ENCODE results near the gene SLC35G1.
A peak's percentile ranks its signal among the peaks of the same experiment; 100 is the strongest.

SLC35G1 gene, protein sequence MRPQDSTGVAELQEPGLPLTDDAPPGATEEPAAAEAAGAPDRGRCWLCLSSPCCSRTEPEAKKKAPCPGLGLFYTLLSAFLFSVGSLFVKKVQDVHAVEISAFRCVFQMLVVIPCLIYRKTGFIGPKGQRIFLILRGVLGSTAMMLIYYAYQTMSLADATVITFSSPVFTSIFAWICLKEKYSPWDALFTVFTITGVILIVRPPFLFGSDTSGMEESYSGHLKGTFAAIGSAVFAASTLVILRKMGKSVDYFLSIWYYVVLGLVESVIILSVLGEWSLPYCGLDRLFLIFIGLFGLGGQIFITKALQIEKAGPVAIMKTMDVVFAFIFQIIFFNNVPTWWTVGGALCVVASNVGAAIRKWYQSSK

GRCh38 chr10:93893646-93894515, at the start of gene SLC35G1:
TSS of gene SLC35G1 (plus strand) at chr10:93893978. CDS start at chr10:93894034, 56 bp downstream.
- peak within 1 kb of the TSS; percentile 60 to 90 (median 65) for H3K27ac Mint-ChIP-seq
- H3K4me3 Mint-ChIP-seq = peak within 1 kb of the TSS; percentile 91 to 97 (median 94)
- peaks cover 30% of the 10 kb centered on the region for H3K4me1 Mint-ChIP-seq
- H3K9me3 Mint-ChIP-seq = no peaks in the 10 kb centered on the region
- peaks cover 10% of the 10 kb centered on the region for H3K36me3 Mint-ChIP-seq (ENCODE audit: low read depth)
- TF ChIP-seq CTCF (IDR thresholded peaks at IDR 0.05; ENCODE audit: unreplicated experiment in 3 of 3) = no peak
- H3K27me3 Mint-ChIP-seq (ENCODE audit: low read depth) = peaks cover 4% of the 10 kb centered on the region

DNA sequence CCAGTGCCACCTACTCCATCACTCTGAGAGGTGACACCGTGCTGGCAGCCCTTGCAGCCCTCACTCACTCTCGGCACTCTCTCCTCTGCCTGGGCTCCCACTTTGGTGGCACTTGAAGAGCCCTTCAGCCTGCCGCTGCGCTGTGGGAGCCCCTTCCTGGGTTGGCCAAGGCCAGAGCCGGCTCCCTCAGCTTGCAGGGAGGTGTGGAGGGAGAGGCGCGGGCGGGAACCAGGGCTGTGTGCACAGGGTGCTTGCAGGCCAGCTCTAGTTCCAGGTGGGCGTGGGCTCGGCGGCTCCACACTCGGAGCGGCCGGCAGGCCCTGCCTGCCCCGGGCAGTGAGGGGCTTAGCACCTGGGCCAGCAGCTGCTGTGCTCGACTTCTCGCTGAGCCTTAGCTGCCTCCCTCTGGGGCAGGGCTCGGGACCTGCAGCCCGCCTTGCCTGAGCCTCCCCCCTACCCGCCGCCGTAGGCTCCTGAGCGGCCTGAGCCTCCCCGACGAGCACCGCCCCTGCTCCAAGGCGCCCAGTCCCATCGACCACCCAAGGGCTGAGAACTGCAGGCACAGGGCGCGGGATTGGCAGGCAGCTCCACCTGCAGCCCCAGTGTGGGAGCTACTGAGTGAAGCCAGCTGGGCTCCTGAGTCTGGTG, 48.7 kb upstream of the SLC35G1 start:
- Mint-ChIP-seq H3K36me3 (ENCODE audit: low read depth) (no peaks in the 10 kb centered on the region), H3K9me3 (peaks cover 4% of the 10 kb centered on the region), H3K4me1 (peaks cover 3% of the 10 kb centered on the region), H3K27me3 (ENCODE audit: low read depth) (peaks cover 4% of the 10 kb centered on the region), H3K4me3 (no peak overlapping the region), H3K27ac (no peak overlapping the region)
- no peak for TF ChIP-seq CTCF (IDR thresholded peaks at IDR 0.05; ENCODE audit: unreplicated experiment in 3 of 3)

DNA sequence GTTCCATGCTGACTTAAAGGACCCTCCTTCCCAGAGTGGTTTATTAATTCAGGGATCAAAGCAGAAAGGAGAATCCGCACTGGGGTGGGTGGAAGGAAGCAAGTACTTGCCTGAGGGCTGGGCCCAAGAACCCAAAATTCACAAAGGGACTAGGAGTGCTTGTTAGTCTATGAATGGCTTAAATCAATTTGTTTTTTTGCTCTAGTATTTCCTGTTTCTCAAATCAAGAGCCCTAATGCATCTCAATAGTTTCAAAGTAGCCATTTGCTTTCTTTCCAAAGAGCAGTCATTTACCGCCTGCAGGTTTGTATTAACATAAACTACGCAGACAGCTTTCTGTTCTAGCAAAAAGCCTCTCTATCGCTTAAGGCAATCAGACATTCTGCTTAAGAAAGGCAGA, 44.2 kb upstream of the SLC35G1 start:
- Mint-ChIP-seq H3K27ac (peak overlapping the region in 2 of 3 experiments; percentile 14 to 39), H3K4me1 (peaks cover 12% of the 10 kb centered on the region), H3K36me3 (ENCODE audit: low read depth) (peaks cover 4% of the 10 kb centered on the region), H3K4me3 (no peak overlapping the region), H3K9me3 (peaks cover 19% of the 10 kb centered on the region), H3K27me3 (ENCODE audit: low read depth) (peaks cover 4% of the 10 kb centered on the region)
- TF ChIP-seq CTCF (IDR thresholded peaks at IDR 0.05; ENCODE audit: unreplicated experiment in 3 of 3) = no peak

GRCh38 chr10:93850031-93851015, 43.5 kb upstream of the SLC35G1 start:
- H3K27me3 Mint-ChIP-seq (ENCODE audit: low read depth) = peaks cover 4% of the 10 kb centered on the region
- peaks cover 19% of the 10 kb centered on the region for H3K9me3 Mint-ChIP-seq
- H3K4me1 Mint-ChIP-seq = peaks cover 16% of the 10 kb centered on the region
- H3K27ac Mint-ChIP-seq = peak overlapping the region; percentile 24 to 39 (median 36)
- H3K36me3 Mint-ChIP-seq (ENCODE audit: low read depth) = peaks cover 4% of the 10 kb centered on the region
- H3K4me3 Mint-ChIP-seq = peak overlapping the region in 1 of 3 experiments; percentile 14
- no peak for TF ChIP-seq CTCF (IDR thresholded peaks at IDR 0.05; ENCODE audit: unreplicated experiment in 3 of 3)

- peaks cover 4% of the 10 kb centered on the region for H3K27me3 Mint-ChIP-seq (ENCODE audit: low read depth)
Measured at GRCh38 chr10:93851169-93851568, 42.6 kb upstream of the SLC35G1 start.

More at GRCh38 chr10:93851169-93851568, 42.6 kb upstream of the SLC35G1 start:
- H3K36me3 Mint-ChIP-seq (ENCODE audit: low read depth) = peaks cover 4% of the 10 kb centered on the region
- no peak for TF ChIP-seq CTCF (IDR thresholded peaks at IDR 0.05; ENCODE audit: unreplicated experiment in 3 of 3)
- H3K4me3 Mint-ChIP-seq = no peak overlapping the region
- H3K27ac Mint-ChIP-seq = no peak overlapping the region
- H3K9me3 Mint-ChIP-seq = peaks cover 19% of the 10 kb centered on the region
- peaks cover 19% of the 10 kb centered on the region for H3K4me1 Mint-ChIP-seq
